HG03066 (cell line): ENCODE results near the gene LDLR.
"Not testable (repeated sequence)": the region's sequence is repeated elsewhere in the genome, so short reads cannot be mapped to it uniquely, and the experiment has no call there.

ENCODE experiments used
- ATAC-seq: cut with Tn5 transposase; IDR thresholded peaks from one replicate; pipeline ENCODE4 v1.9.1; 2021; ENCODE audit warnings: low read depth; ENCODE audit not compliant: unreplicated experiment

The LDLR gene

DNA sequence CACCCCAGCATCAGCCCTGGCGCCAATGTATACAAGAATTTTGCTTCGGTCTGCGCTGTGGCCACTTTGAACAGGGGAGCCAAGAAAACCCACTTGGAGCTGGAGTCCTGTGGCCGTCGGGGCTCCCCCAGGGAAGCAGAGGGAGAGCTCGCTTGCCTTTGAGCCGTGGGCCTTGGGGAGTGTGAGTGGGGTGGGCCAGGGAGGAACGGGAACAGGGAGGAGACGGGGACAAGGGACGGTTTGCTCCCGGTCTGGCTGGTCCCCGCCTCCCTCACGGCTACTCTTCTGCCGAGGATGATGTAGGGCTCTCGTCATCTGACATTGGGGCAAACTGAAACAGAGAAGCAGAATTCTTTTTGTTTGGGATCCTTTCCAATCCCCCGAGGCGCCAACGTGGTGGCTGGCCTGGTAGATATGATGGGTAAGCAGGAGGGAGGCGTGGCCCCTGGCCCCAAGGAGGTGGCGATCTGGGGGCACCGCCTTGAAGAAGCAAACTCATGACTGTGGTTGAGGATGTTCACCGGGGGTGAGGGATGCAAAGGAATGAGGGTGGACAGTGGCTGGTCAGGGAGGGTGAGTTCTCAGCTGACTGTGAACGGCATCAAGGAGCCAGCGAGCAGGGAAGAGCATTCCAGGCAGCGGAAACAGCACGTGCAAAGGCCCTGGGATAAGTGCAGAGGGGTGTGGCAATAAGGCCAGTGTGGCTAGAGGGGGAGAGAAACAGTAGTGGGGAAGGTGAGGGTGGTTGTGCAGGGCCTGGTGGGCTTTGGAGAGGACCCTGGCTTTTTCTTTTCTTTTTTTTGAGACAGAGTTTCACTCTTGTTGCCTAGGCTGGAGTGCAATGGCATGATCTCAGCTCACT, 77.2 kb downstream of the LDLR start:
- ATAC-seq = no peak

DNA sequence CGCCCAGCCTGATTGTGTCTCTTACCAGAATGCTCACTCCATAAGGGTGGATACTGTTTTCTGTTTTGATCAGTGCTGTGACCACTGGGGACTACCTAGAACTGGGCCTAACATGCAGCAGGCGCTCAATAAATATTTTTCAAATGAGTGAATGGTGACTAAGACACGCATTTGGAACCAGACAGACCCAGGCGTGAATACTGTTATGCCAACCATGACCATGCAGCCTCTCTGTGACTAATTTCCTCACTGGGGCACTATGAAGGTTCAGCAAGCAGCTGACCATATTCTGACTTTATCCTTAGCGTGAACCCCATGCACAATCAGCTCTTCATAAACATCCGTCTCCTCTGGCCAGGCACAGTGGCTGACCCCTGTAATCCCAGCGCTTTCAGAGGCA, 79.3 kb downstream of the LDLR start:
- ATAC-seq = no peak

DNA sequence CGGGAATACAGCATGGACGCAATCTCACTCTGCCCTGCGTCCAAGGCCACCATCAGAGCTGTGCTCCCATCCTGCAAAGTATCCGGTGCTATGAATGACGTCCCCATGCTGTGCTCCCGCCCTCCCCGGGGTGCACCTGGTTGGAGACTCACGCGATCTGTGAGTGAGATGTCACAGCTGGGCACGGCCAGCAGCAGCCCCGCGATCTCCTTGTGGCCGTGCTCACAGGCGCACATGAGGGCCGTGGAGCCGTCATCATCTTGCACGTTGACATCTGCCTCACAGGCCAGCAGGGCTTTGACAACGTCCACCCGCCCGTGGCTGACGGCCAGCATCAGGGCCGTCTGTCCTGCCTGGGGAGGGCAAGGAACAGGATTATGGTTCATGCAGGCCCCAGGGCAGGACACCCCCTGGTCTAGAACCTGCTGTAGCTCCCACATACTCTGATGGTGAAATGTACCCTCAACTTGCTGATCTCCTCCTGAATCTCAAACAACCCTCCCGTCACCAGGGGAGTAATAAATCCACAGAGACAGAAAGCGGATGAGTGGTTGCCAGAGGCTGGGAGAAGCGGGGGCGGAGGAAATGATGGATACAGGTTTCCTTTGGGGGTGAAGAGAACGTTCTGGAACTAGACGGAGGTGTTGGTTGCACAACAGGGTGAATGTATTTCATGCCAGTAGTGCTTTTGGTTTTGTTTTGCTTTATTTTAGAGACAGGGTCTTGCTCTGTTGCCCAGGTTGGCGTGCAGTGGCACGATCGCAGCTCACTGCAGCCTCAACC, 80.8 kb downstream of the LDLR start:
- ATAC-seq = no peak

DNA sequence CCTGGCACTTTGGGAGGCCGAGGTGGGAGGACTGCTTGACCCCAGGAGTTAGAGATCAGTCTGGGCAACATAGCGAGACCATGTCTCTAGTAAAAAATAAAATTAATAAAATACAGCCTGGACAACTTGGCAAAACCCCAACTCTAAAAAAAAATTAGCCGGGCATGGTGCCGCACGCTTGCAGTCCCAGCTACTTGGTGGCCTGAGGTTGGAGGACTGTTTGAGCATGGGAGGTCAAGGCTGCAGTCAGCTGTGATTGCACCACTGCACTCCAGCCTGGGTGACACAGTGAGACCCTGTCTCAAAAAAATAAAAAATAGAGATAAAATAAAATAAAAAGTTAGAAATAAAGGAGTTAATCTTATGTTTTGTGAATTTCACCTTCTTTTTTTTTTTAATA, 81.9 kb downstream of the LDLR start:
- no peak for ATAC-seq

DNA sequence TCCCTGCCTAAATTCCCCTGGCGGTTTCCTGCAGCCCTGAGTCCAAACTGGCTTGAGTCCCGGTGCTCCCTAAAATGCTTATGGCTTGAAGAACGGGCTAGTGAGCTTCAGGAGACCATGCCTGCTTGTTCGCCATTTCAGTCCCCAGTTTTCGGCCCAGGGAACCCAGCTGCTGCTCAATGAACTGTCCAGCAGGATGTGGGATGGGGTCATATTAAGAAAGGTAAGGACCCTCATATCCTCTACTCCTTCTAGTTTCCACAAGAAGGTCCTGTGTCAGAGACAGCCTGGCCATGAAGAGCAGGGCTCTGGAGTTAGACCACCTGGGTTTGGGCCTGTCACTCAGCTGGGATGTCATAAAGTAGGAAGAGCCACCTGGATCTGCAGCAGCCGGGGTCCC, 83.3 kb downstream of the LDLR start:
- ATAC-seq = no peak

DNA sequence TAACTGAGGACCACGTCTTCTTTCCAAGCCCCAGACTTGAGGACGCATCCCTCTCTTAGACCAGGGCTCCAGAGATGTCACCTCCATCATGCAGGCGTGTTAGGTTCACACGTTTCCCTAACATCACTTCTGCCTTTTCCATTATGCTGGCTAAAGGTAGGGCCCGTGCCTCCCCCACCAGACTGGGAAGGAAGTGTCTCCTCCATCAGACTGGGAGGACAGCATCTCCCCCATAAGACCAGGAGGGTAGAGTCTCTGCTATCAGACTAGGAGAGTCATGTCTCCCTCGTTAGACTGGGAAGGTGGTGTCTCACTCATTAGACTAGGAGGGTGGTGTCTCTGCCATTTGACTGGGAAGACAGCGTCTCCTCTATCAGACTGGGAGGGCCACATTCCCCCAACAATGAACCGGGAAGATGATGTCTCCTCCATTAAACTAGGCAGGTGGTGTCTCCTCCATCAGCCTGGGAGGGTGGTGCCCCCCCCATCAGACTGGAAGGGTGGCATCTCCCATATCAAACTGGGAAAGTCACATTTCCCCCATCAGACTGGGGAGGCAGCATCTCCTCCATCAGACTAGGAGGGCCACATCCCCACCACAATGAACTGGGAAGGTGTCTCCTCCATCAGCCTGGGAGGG, 84.4 kb downstream of the LDLR start:
- no peak for ATAC-seq

DNA sequence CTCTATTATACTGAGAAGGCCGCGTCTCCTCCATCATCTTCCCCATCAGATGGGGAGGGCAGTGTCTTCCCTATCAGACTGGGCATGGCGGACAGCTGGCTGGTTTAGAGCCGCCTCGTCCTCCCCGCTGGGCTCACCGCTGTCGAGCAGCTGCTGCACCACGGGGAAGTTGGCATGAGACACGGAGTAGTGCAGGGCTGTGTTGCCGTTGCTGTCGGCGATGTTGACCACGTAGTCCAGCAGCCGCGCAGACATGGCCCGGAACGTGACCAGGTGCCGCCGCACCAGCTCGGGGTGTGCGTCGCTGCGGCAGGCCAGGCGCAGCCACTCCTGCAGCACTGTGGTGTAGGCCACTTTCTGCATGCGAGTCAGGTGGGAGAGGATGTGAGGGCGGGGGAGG, 85.1 kb downstream of the LDLR start:
- ATAC-seq = no peak

DNA sequence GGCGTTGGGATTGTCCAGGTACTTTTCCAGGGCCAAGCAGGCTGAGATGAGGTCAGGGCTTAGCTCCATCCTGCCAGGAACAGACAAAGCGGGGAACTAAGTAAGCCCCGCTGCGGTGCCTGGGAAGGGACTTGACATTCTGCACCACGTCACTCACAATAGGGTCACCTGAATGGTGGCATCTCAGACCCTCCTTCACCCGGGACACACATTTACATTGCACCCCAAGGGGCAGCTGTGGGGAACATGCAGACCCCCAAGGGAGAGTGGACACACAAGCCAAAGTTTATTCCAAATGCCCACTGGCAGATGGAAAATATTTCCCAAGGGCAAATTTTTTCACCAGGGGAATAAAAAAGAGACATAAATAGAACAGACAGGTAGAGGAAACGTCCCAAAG, 86.7 kb downstream of the LDLR start:
- ATAC-seq = no peak

DNA sequence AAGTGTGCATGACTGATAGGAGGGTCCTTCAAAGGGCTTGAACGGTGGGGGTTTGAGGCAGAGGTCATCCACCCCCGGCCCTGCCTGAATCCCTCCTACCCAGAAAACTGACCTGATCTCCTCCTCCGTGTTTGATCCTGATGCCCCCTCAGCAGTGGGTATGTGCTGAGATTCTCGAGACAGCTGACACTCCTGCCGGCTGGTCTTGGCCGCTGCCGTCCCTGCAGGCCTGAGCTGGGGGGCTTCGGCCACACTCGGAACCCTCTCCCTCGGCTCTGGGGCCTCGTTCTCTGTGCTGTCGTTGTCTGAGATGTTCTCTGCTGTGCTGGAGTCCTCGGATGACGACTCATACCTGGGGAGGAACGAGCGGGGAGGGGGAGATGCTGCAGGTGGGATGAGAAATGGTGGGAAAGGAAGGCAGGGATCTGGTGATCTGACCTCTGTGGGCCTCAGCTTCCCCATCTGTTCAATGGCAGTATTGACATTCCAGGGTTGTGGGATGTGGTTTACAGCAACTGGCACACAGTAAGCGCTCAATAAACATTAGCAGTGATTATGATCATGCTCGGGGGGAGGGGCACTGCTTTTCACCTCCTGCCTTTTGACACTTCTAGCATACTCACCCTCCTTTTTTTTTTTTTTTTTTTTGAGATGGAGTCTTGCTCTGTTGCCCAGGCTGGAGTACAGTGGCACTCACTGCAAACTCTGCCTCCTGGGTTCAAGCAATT, 87.4 kb downstream of the LDLR start:
- no peak for ATAC-seq

DNA sequence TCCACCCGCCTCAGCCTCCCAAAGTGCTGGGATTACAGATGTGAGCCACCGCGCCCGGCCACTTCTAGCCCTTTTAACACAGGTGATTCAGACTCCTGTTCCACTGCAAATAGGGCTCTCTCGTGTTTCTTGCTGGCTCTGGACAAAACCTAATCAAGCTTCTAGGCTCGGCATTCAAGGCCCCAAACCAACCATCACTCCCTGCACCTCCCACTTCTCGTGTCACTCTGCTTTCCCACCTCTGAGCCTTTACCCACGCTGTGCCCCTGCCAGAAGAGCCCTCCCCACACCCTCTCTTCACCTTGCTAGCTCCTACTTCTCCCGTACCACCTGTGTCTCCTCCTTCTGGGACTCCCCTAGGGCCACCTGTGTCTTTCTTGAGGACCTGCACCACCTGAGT, 88.3 kb downstream of the LDLR start:
- no peak for ATAC-seq

DNA sequence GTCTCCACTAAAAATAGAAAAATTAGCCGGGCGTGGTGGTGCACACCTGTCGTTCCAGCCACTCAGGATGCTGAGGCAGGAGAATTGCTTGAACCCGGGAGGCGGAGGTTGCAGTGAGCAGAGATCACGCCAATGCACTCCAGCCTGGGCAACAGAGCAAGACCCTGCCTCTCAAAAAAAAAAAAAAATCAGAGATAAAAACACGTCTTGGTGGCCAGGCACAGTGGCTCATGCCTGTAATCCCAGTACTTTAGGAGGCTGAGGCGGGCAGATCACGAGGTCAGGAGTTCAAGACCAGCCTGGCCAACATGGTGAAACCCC, 89.8 kb downstream of the LDLR start:
- ATAC-seq = not testable (repeated sequence)

DNA sequence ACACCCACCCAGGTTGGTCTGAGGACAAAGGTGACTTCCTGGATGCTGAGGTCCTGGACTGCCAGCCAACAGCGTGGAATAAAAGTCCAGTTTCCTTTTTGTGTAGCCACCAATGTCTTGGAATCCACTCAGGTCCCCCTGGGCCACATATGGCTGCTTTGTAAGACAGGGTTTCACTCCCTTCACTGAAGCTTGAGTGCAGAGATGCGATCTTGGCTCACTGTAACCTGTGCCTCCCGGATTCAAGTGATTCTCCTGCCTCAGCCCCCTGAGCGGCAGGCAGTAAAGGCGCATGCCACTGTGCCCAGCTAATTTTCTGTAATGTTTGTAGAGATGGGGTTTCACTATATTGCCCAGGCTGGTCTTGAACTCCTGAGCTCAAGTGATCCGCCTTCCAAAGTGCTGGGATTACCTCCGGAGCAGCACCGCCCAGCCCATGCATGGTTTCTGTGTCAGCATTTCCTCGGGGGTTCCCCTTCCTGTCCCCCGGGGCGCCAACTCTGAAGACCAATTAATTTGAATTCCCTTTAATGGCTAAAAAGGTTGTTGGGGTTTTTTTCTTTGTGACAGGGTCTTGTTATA, 90.5 kb downstream of the LDLR start:
- ATAC-seq = no peak

DNA sequence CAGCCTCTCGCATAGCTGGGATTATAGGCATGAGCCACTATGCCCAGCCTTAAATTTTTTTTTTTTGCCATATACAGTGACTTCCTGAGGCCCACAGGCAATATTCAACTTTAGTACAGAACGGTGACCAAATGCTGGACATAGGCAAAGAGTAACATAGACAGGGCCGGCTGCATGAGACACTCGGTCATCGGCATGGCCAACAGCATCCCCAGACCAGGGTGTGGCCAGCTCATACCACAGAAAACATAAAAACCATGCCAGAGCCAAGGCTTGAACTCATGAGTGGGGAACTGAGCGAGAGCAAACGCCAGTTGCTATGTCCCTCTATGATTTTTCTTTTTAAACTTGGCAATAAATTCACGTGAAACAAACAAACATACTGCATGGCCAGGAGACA, 91.1 kb downstream of the LDLR start:
- no peak for ATAC-seq

DNA sequence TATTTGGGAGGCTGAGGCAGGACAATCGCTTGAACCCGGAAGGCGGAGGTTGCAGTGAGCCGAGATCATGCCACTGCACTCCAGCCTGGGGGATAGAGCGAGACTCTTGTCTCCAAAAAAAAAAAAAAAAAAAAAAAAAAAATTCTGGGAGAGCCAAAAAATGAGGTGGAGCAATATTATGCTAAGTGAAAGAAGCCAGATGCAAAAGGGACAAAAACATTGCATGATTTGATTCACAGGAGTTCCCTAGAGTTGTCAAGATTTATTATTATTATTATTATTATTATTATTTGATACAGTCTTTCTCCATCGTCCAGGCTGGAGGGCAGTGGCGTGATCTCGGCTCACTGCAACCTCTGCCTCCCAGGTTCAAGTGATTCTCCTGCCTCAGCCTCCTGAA, 91.7 kb downstream of the LDLR start:
- ATAC-seq = not testable (repeated sequence)

DNA sequence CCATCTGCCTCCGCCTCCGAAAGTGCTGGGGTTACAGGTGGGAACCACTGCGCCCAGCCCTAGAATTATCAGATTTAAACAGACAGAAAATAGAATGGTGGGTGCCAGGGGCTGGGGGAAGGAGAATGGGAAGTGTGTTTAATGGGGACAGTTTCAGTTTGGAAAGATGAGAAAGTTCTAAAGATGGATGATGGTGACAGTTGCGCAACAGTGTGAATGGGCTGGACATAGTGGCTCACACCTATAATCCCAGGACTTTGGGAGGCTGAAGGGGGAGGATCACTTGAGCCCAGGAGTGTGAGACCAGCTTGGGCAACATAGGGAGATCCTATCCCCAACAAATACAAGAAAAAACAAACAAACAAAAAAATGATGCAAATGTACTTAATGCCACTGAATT, 92.2 kb downstream of the LDLR start:
- ATAC-seq = no peak
